HCT116 (cell line): ENCODE measurements around the gene GPR107. TPM values are rescaled to one million over a fixed set of nuclear protein-coding genes. Genes with fewer than 3 reads are reported as not detected.
"Not testable (repeated sequence)": the region's sequence is repeated elsewhere in the genome, so short reads cannot be mapped to it uniquely, and the experiment has no call there.

Experiments
- ATAC-seq: fragments of 200-7000 bp; cut with Tn5 transposase; 2 replicates; pipeline ENCODE4 v1.9.1; 2020; ENCODE audit warnings: mild to moderate bottlenecking, moderate library complexity
- BruUV-seq: library from RNA; stranded (reverse); fragments of 400-500 nt; replicated peaks from 2 replicates; lab custom pipeline; 2021; lab: Mats Ljungman, UMichigan
- CTCF ChIA-PET: fragments of 300-600 bp; sonication (Branson Sonifier 250); formaldehyde crosslinking; loops from one replicate; lab custom pipeline; 2021; ENCODE audit warnings: antibody characterized with exemption; lab: Charles Lee
- POLR2A ChIA-PET: fragments of 300-600, 350-600 bp; sonication (Branson Sonifier 250); formaldehyde crosslinking; loops from one replicate; lab custom pipeline; 2021; ENCODE audit warnings: antibody characterized with exemption; lab: Charles Lee
- RAD21 ChIA-PET, 2 experiments: fragments of 300-600 bp; sonication (Branson Sonifier 250); formaldehyde crosslinking; loops; one replicate each; lab custom pipeline; 2023; ENCODE audit warnings: low total read pairs in 2 of 2; ENCODE audit not compliant: uncharacterized antibody in 2 of 2, unreplicated experiment in 2 of 2, low non-redundant PET in 1 of 2; lab: Charles Lee
- DNase-seq: peaks from one replicate; pipeline ENCODE4 v3.0.0-alpha.2; 2010; ENCODE audit warnings: low read depth, low spot score
- H2AFZ ChIP-seq: fragments of 200-600 bp; shearing (Covaris generic), sonication (generic); 2 replicates; pipeline ENCODE4 v1.6.1; 2017; ENCODE audit warnings: low read depth, mixed run types, mixed read lengths, antibody characterized with exemption, low read length; ENCODE audit not compliant: poor library complexity, severe bottlenecking
- H3K27ac ChIP-seq: 2 replicates; pipeline ENCODE4 v1.5.1; 2012; ENCODE audit warnings: low read depth, low read length
- H3K27me3 ChIP-seq: fragments of 200-600 bp; sonication (generic); 2 replicates; pipeline ENCODE4 v1.6.1; 2016; ENCODE audit warnings: mixed run types, low read length, mixed read lengths; ENCODE audit not compliant: insufficient read depth
- H3K36me3 ChIP-seq, 2 experiments: fragments of 200-500 bp in 1 of 2; fragments of 200-600 bp in 1 of 2; sonication (Bioruptor generic) in 1 of 2; sonication (generic) in 1 of 2; 2 replicates each; pipeline versions ENCODE4 v1.5.1 to v1.6.1; 2014 to 2016; ENCODE audit warnings: low read length in 2 of 2, inconsistent platforms in 1 of 2, mixed read lengths in 1 of 2, mixed run types in 1 of 2; ENCODE audit not compliant: insufficient read depth in 2 of 2, control insufficient read depth in 1 of 2
- H3K4me1 ChIP-seq, 2 experiments: fragments of 200-600 bp in 1 of 2; sonication (generic) in 1 of 2; 2 replicates each; pipeline versions ENCODE4 v1.5.1 to v1.6.1; 2012 to 2017; ENCODE audit warnings: low read length in 2 of 2, inconsistent platforms in 1 of 2, mild to moderate bottlenecking in 1 of 2, mixed read lengths in 1 of 2, mixed run types in 1 of 2, moderate library complexity in 1 of 2; ENCODE audit not compliant: insufficient read depth in 2 of 2, control insufficient read depth in 1 of 2
- H3K4me2 ChIP-seq: fragments of 200-600 bp; sonication (generic); 2 replicates; pipeline ENCODE4 v1.6.1; 2017; ENCODE audit warnings: mixed run types, low read length, mixed read lengths
- H3K4me3 ChIP-seq, 2 experiments: fragments of 200-600 bp in 1 of 2; sonication (generic) in 1 of 2; replicated peaks in 1 of 2; 2 replicates each; pipeline ENCODE4 v1.5.1; 2011 to 2016; ENCODE audit warnings: low read length in 2 of 2, control low read depth in 1 of 2, low read depth in 1 of 2, mild to moderate bottlenecking in 1 of 2, mixed read lengths in 1 of 2, mixed run types in 1 of 2
- H3K79me2 ChIP-seq: fragments of 200-600 bp; sonication (generic); 2 replicates; pipeline ENCODE4 v1.6.1; 2017; ENCODE audit warnings: mild to moderate bottlenecking, mixed run types, low read length, moderate library complexity, mixed read lengths; ENCODE audit not compliant: insufficient read depth
- H3K9ac ChIP-seq: fragments of 200-600 bp; sonication (generic); 2 replicates; pipeline ENCODE4 v1.6.1; 2016; ENCODE audit warnings: low read length, mixed read lengths
- H3K9me2 ChIP-seq: fragments of 200-600 bp; sonication (generic), shearing (Covaris generic); 2 replicates; pipeline ENCODE4 v1.6.1; 2017; ENCODE audit warnings: mixed run types, mild to moderate bottlenecking, moderate library complexity; ENCODE audit not compliant: insufficient read depth
- H3K9me3 ChIP-seq, 2 experiments: fragments of 200-500 bp in 1 of 2; fragments of 200-600 bp in 1 of 2; sonication (Bioruptor generic) in 1 of 2; sonication (generic) in 1 of 2; 2 replicates each; pipeline ENCODE4 v1.6.1; 2014 to 2017; ENCODE audit warnings: low read length in 2 of 2, mixed read lengths in 2 of 2, inconsistent platforms in 1 of 2, low read depth in 1 of 2, mild to moderate bottlenecking in 1 of 2, mixed run types in 1 of 2, moderate library complexity in 1 of 2; ENCODE audit not compliant: control insufficient read depth in 1 of 2, insufficient read depth in 1 of 2
- H4K20me1 ChIP-seq: fragments of 200-600 bp; sonication (generic), shearing (Covaris generic); 2 replicates; pipeline ENCODE4 v1.6.1; 2017; ENCODE audit warnings: mixed run types, mild to moderate bottlenecking, moderate library complexity; ENCODE audit not compliant: insufficient read depth
- CEBPB ChIP-seq: IDR thresholded peaks from 2 replicates; pipeline ENCODE4 v1.6.1; 2012; ENCODE audit warnings: low read depth
- EGR1 ChIP-seq: IDR thresholded peaks from 2 replicates; pipeline ENCODE4 v1.6.1; 2012; ENCODE audit warnings: low read depth
- EZH2phosphoT487 ChIP-seq: fragments of 200-600 bp; IDR thresholded peaks from 2 replicates; pipeline ENCODE4 v1.6.1; 2018; ENCODE audit warnings: antibody characterized with exemption, borderline replicate concordance
- POLR2AphosphoS5 ChIP-seq: IDR thresholded peaks from 2 replicates; pipeline ENCODE4 v1.6.1; 2011; ENCODE audit warnings: mild to moderate bottlenecking, low read depth, low read length, moderate library complexity
- SIN3A ChIP-seq: IDR thresholded peaks from 2 replicates; pipeline ENCODE4 v1.6.1; 2012; ENCODE audit warnings: low read depth
- SRF ChIP-seq: IDR thresholded peaks from 2 replicates; pipeline ENCODE4 v1.6.1; 2012; ENCODE audit warnings: low read depth
- ZFX ChIP-seq: fragments of 450-650 bp; IDR thresholded peaks from 2 replicates; pipeline ENCODE4 v1.6.1; 2017
- intact Hi-C: fragments of 100-400 bp; cut with micrococcal nuclease; formaldehyde crosslinking; loops from 2 replicates; pipeline ENCODE4 v1.10.0; 2022
- total RNA-seq: library from RNA; stranded (reverse); gene quantifications from one replicate; pipeline ENCODE4 v1.2.1, GENCODE V29; 2021; ENCODE audit not compliant: unreplicated experiment
- TF ChIP-seq, protein P1 (sequence below): IDR thresholded peaks from 2 replicates; pipeline ENCODE4 v1.6.1; 2011; ENCODE audit warnings: mild to moderate bottlenecking, low read length, moderate library complexity; ENCODE audit not compliant: insufficient replicate concordance; ENCODE audit errors: extremely low read depth
- TF ChIP-seq, protein P2 (sequence below), 3 experiments: fragments of 200-600 bp in 1 of 3; sonication (generic) in 1 of 3; IDR thresholded peaks in 2 of 3; conservative IDR thresholded peaks in 1 of 3; 2 replicates each; pipeline ENCODE4 v1.5.1; 2012 to 2017; ENCODE audit warnings: low read depth in 2 of 3, low read length in 2 of 3, antibody characterized with exemption in 1 of 3, borderline replicate concordance in 1 of 3, control low read depth in 1 of 3, mild to moderate bottlenecking in 1 of 3, mixed read lengths in 1 of 3, mixed run types in 1 of 3, moderate library complexity in 1 of 3; ENCODE audit not compliant: insufficient read depth in 1 of 3

Gene GPR107
- total RNA-seq, 1 experiment from 2014 or later, result 32.5 TPM

DNA sequence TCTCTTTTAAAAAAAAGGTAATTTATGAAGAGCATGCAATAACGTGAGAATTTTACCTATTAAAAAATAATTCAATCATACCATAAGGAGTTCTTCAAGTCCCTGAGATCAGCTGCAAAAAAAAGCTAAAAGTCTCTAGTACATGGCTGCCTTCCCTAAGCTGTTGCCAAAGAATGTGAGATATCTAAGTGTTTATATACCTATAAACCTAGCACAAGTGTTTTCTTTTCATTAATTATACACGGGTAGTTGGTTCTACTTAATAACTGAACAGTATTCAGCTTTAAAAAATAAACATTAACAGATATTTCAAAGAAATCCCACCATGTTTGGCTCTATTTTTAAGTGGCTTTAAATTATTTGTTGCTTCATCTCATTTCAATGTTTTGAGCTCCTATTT is 36.6 kb upstream of the GPR107 start:
- no peaks in the 10 kb centered on the region for H4K20me1 ChIP-seq
- TF ChIP-seq ZFX (no peak), EGR1 (no peak), SRF (no peak), SIN3A (no peak), EZH2phosphoT487 (no peak), CEBPB (no peak), POLR2AphosphoS5 (no peak)
- TF ChIP-seq, protein P1, sequence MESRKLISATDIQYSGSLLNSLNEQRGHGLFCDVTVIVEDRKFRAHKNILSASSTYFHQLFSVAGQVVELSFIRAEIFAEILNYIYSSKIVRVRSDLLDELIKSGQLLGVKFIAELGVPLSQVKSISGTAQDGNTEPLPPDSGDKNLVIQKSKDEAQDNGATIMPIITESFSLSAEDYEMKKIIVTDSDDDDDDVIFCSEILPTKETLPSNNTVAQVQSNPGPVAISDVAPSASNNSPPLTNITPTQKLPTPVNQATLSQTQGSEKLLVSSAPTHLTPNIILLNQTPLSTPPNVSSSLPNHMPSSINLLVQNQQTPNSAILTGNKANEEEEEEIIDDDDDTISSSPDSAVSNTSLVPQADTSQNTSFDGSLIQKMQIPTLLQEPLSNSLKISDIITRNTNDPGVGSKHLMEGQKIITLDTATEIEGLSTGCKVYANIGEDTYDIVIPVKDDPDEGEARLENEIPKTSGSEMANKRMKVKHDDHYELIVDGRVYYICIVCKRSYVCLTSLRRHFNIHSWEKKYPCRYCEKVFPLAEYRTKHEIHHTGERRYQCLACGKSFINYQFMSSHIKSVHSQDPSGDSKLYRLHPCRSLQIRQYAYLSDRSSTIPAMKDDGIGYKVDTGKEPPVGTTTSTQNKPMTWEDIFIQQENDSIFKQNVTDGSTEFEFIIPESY, result no peak
- TF ChIP-seq, protein P2, sequence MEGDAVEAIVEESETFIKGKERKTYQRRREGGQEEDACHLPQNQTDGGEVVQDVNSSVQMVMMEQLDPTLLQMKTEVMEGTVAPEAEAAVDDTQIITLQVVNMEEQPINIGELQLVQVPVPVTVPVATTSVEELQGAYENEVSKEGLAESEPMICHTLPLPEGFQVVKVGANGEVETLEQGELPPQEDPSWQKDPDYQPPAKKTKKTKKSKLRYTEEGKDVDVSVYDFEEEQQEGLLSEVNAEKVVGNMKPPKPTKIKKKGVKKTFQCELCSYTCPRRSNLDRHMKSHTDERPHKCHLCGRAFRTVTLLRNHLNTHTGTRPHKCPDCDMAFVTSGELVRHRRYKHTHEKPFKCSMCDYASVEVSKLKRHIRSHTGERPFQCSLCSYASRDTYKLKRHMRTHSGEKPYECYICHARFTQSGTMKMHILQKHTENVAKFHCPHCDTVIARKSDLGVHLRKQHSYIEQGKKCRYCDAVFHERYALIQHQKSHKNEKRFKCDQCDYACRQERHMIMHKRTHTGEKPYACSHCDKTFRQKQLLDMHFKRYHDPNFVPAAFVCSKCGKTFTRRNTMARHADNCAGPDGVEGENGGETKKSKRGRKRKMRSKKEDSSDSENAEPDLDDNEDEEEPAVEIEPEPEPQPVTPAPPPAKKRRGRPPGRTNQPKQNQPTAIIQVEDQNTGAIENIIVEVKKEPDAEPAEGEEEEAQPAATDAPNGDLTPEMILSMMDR (IDR thresholded peaks at IDR 0.05 in 2 of 3, conservative IDR thresholded peaks at IDR 0.05 in 1 of 3; ENCODE audit: borderline replicate concordance in 1 of 3, insufficient read depth in 1 of 3, low read depth in 2 of 3, low read length in 2 of 3), result no peak
- TF ChIP-seq, all 23 proteins: peak for 0
- no peaks in the 10 kb centered on the region for H3K4me1 ChIP-seq
- intact Hi-C loops, result no loop called here
- peaks cover 0 to 1% of the 10 kb centered on the region in 2 experiments; a peak in 2 of 4 replicates for H3K9me3 ChIP-seq
- ChIA-PET CTCF (no interaction called here), RAD21 (interaction anchor here in 1 of 2 experiments (0.7 kb wide), 1 partner anchor 24 kb away, joined by 9 read pairs; no protein-coding TSS in a partner anchor), POLR2A (no interaction called here)
- no peak overlapping the region for H3K27ac ChIP-seq
- no peaks in the 10 kb centered on the region for H3K79me2 ChIP-seq
- H3K9ac ChIP-seq, result no peak overlapping the region
- no peaks in the 10 kb centered on the region for H3K36me3 ChIP-seq
- no peaks in the 10 kb centered on the region for H3K9me2 ChIP-seq
- H3K4me2 ChIP-seq, result no peak overlapping the region
- H3K27me3 ChIP-seq, result no peaks in the 10 kb centered on the region
- no TSS peak for BruUV-seq
- no peak for ATAC-seq
- no peak overlapping the region for H3K4me3 ChIP-seq
- H2AFZ ChIP-seq, result no peak overlapping the region
- DNase-seq, result no peak

DNA sequence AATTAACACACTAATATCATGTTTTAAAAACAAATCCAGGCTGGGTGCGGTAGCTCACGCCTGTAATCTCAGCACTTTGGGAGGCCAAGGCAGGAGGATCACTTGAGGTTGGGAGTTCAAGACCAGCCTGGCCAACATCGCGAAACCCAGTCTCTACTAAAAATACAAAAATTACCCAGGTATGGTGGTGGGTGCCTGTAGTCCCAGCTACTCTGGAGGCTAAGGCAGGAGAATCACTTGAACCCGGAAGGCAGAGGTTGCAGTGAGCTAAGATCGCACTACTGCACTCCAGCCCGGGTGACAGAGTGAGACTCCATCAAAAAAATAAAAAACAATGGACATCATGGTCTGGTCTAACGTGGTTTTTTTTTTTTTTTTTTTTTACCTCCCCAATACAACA is 36.2 kb upstream of the GPR107 start:
- H3K4me2 ChIP-seq, H3K9ac ChIP-seq, H3K27ac ChIP-seq, H4K20me1 ChIP-seq, H3K9me2 ChIP-seq, BruUV-seq, H3K9me3 ChIP-seq, H3K36me3 ChIP-seq, POLR2A ChIA-PET, intact Hi-C loops, H3K79me2 ChIP-seq, H3K4me3 ChIP-seq, ATAC-seq, H2AFZ ChIP-seq, H3K27me3 ChIP-seq, H3K4me1 ChIP-seq, DNase-seq, CTCF ChIA-PET: not testable (repeated sequence)
- RAD21 ChIA-PET, result interaction anchor here in 1 of 2 experiments (0.7 kb wide), 2 partner anchors 24 to 241 kb away, joined by 3 to 9 read pairs; no protein-coding TSS in a partner anchor
